B cell (primary cell): ENCODE data around the gene RIN3. TPM values are rescaled to one million over a fixed set of nuclear protein-coding genes. Genes with fewer than 3 reads are reported as not detected.

Experiments
- ATAC-seq: fragments of 200-7000 bp; cut with Tn5 transposase; one replicate; pipeline ENCODE4 v1.10.0; 2021; ENCODE audit warnings: low read depth, mild to moderate bottlenecking, moderate number of reproducible peaks, moderate library complexity
- CTCF ChIA-PET: fragments of 350-600 bp; sonication (Branson Sonifier 250); formaldehyde crosslinking; loops from one replicate; lab custom pipeline; 2021; ENCODE audit warnings: antibody characterized with exemption, inconsistent platforms; lab: Charles Lee
- POLR2A ChIA-PET: fragments of 350-600 bp; sonication (Branson Sonifier 250); formaldehyde crosslinking; loops from one replicate; lab custom pipeline; 2021; ENCODE audit warnings: antibody characterized with exemption; lab: Charles Lee
- DNase-seq: peaks from one replicate; pipeline ENCODE4 v3.0.0; 2013
- H2AFZ ChIP-seq: 2 replicates; pipeline ENCODE4 v1.6.1; 2012; ENCODE audit warnings: mild to moderate bottlenecking, low read depth, low read length; ENCODE audit not compliant: insufficient read depth, poor library complexity, severe bottlenecking
- H3K27ac ChIP-seq, 2 donors: 1 replicate in 1 of 2; 2 replicates in 1 of 2; pipeline ENCODE4 v1.5.1; 2012 to 2013; ENCODE audit warnings: low read length in 2 of 2, mild to moderate bottlenecking in 2 of 2, moderate library complexity in 1 of 2
- H3K27me3 ChIP-seq, 4 experiments: fragments of 200-600 bp in 1 of 4; sonication (generic) in 1 of 4; replicated peaks in 1 of 4; 1 replicate in 2 of 4; 2 replicates in 2 of 4; pipeline versions ENCODE4 v1.6.1 to v1.7.0; 2013 to 2016; ENCODE audit warnings: low read length in 3 of 4, mild to moderate bottlenecking in 2 of 4, mixed read lengths in 1 of 4, moderate library complexity in 1 of 4; ENCODE audit not compliant: insufficient read depth in 4 of 4, control insufficient read depth in 3 of 4; ENCODE audit errors: control extremely low read depth in 1 of 4
- H3K36me3 ChIP-seq, 2 experiments: replicated peaks in 1 of 2; 1 replicate in 1 of 2; 2 replicates in 1 of 2; pipeline versions ENCODE4 v1.6.1 to v1.7.1; 2013; ENCODE audit warnings: low read length in 1 of 2; ENCODE audit not compliant: insufficient read depth in 2 of 2, control insufficient read depth in 1 of 2; ENCODE audit errors: control extremely low read depth in 1 of 2, extremely low read depth in 1 of 2
- H3K4me1 ChIP-seq, 2 donors: fragments of 200-600 bp in 1 of 2; sonication (generic) in 1 of 2; 1 replicate in 1 of 2; 2 replicates in 1 of 2; pipeline versions ENCODE4 v1.5.1 to v1.6.1; 2013 to 2017; ENCODE audit warnings: low read length in 2 of 2; ENCODE audit not compliant: control insufficient read depth in 2 of 2, insufficient read depth in 2 of 2
- H3K4me2 ChIP-seq: replicated peaks from 2 replicates; pipeline ENCODE3; 2012; ENCODE audit warnings: mild to moderate bottlenecking, low read depth, low read length; ENCODE audit not compliant: poor library complexity, severe bottlenecking
- H3K4me3 ChIP-seq, 5 experiments: fragments of 200-600 bp in 1 of 5; sonication (generic) in 1 of 5; 1 replicate in 3 of 5; 2 replicates in 2 of 5; pipeline versions ENCODE4 v1.5.1 to v1.7.0; 2011 to 2016; ENCODE audit warnings: low read length in 4 of 5, mild to moderate bottlenecking in 4 of 5, low read depth in 2 of 5, control low read depth in 1 of 5, moderate library complexity in 1 of 5; ENCODE audit not compliant: insufficient read depth in 1 of 5; ENCODE audit errors: control extremely low read depth in 1 of 5, extremely low read depth in 1 of 5
- H3K79me2 ChIP-seq: fragments of 200-600 bp; sonication (generic); one replicate; pipeline ENCODE4 v1.6.0; 2016; ENCODE audit warnings: low read length; ENCODE audit not compliant: control insufficient read depth, insufficient read depth
- H3K9ac ChIP-seq: fragments of 200-600 bp; sonication (generic); 2 replicates; pipeline ENCODE4 v1.6.1; 2017; ENCODE audit warnings: mild to moderate bottlenecking, low read length, moderate library complexity
- H3K9me3 ChIP-seq, 3 donors: one replicate each; pipeline versions ENCODE4 v1.6.1 to v1.7.1; 2013; ENCODE audit warnings: low read length in 2 of 3; ENCODE audit not compliant: control insufficient read depth in 2 of 3, insufficient read depth in 1 of 3; ENCODE audit errors: control extremely low read depth in 1 of 3
- H4K20me1 ChIP-seq: 2 replicates; pipeline ENCODE4 v1.6.0; 2012; ENCODE audit warnings: mild to moderate bottlenecking, low read length; ENCODE audit not compliant: insufficient read depth, control insufficient read depth, poor library complexity, severe bottlenecking
- H3K27ac Mint-ChIP-seq: one replicate; pipeline ENCODE4 v1.8.0; 2021; ENCODE audit warnings: mixed read lengths
- H3K27me3 Mint-ChIP-seq: one replicate; pipeline ENCODE4 v1.8.0; 2021; ENCODE audit warnings: mixed read lengths
- H3K4me1 Mint-ChIP-seq: one replicate; pipeline ENCODE4 v1.8.0; 2021; ENCODE audit warnings: mixed read lengths
- H3K4me3 Mint-ChIP-seq: one replicate; pipeline ENCODE4 v1.8.0; 2021; ENCODE audit warnings: mixed read lengths
- H3K9me3 Mint-ChIP-seq: one replicate; pipeline ENCODE4 v1.8.0; 2022; ENCODE audit warnings: mixed read lengths; ENCODE audit not compliant: insufficient read depth
- EZH2 ChIP-seq: IDR thresholded peaks from 2 replicates; pipeline ENCODE4 v1.6.1; 2012; ENCODE audit warnings: borderline replicate concordance, low read depth, mild to moderate bottlenecking, moderate library complexity, low read length; ENCODE audit not compliant: insufficient read depth, poor library complexity, severe bottlenecking
- WGBS: methylation state at CpG from one replicate; pipeline ENCODE4 v1.1.5; 2013; ENCODE audit warnings: missing lambda C conversion rate; ENCODE audit not compliant: insufficient coverage; 5-methylcytosine and 5-hydroxymethylcytosine counted together
- intact Hi-C: fragments of 100-400 bp; cut with micrococcal nuclease; formaldehyde crosslinking; loops from one replicate; pipeline ENCODE4 v1.10.0; 2022
- polyA plus RNA-seq: library from polyadenylated mRNA; depleted of rRNA; stranded (reverse); fragments of >200 nt; gene quantifications from 2 replicates; pipeline ENCODE4 v1.2.3, GENCODE V29; 2012
- total RNA-seq, 2 donors: library from RNA; stranded (reverse); fragments of 120-200 nt in 1 of 2; gene quantifications; 1 replicate in 1 of 2; 2 replicates in 1 of 2; pipeline versions ENCODE4 v1.2.3 to v1.2.4, GENCODE V29; 2013 to 2022
- TF ChIP-seq, protein P1 (sequence below): fragments of 200-600 bp; IDR thresholded peaks from one replicate; pipeline ENCODE4 v1.8.0; 2022; ENCODE audit warnings: antibody characterized with exemption, mild to moderate bottlenecking

Gene RIN3
- total and polyA plus RNA-seq, 2 donors (not counting 1 experiment from before 2014, with no cell fraction given) = 62.1 to 123 TPM

DNA sequence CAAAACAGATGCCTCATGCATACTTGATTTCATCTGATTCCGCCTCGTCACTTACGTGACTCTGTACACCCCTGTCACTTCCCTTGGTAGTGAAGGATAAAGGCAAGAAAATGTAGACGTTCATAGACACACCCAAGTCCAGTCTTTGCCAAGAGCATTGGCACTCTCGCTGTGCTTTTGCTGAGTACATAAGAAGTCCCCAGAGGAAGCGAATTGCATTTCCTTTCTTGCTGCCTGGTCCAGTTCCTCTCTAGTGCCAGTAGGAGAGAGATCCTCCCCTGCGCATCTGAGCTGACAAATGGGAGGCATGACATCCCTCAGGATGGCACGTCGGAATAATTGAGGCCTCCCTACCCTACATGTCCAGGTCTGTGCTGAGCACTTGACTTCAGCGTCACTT, 21.3 kb upstream of the RIN3 start:
- peaks cover 10% of the 10 kb centered on the region for H3K27me3 Mint-ChIP-seq
- ATAC-seq = no peak
- TF ChIP-seq EZH2 = no peak
- TF ChIP-seq, protein P1, sequence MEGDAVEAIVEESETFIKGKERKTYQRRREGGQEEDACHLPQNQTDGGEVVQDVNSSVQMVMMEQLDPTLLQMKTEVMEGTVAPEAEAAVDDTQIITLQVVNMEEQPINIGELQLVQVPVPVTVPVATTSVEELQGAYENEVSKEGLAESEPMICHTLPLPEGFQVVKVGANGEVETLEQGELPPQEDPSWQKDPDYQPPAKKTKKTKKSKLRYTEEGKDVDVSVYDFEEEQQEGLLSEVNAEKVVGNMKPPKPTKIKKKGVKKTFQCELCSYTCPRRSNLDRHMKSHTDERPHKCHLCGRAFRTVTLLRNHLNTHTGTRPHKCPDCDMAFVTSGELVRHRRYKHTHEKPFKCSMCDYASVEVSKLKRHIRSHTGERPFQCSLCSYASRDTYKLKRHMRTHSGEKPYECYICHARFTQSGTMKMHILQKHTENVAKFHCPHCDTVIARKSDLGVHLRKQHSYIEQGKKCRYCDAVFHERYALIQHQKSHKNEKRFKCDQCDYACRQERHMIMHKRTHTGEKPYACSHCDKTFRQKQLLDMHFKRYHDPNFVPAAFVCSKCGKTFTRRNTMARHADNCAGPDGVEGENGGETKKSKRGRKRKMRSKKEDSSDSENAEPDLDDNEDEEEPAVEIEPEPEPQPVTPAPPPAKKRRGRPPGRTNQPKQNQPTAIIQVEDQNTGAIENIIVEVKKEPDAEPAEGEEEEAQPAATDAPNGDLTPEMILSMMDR = no peak
- no peak overlapping the region for H3K27ac ChIP-seq
- H3K4me3 Mint-ChIP-seq = no peak overlapping the region
- no peaks in the 10 kb centered on the region for H3K79me2 ChIP-seq
- 86% methylated on average over 7 of the region's 10 CpGs for WGBS
- no peak overlapping the region for H3K9ac ChIP-seq
- no peaks in the 10 kb centered on the region for H3K9me3 Mint-ChIP-seq
- H3K36me3 ChIP-seq = no peaks in the 10 kb centered on the region
- POLR2A ChIA-PET = no interaction called here
- H3K27me3 ChIP-seq = no peaks in the 10 kb centered on the region
- peaks cover 0 to 4% of the 10 kb centered on the region in 2 donors for H3K4me1 ChIP-seq
- H3K4me2 ChIP-seq = no peak overlapping the region
- H2AFZ ChIP-seq = no peak overlapping the region
- no peaks in the 10 kb centered on the region for H4K20me1 ChIP-seq
- peaks cover 8% of the 10 kb centered on the region for H3K4me1 Mint-ChIP-seq
- CTCF ChIA-PET = interaction anchor here (0.7 kb wide), 1 partner anchor 290 kb away, joined by 3 read pairs; no protein-coding TSS in a partner anchor
- intact Hi-C loops = no loop called here
- no peak for DNase-seq
- no peaks in the 10 kb centered on the region for H3K9me3 ChIP-seq
- no peak overlapping the region for H3K27ac Mint-ChIP-seq
- no peak overlapping the region for H3K4me3 ChIP-seq

DNA sequence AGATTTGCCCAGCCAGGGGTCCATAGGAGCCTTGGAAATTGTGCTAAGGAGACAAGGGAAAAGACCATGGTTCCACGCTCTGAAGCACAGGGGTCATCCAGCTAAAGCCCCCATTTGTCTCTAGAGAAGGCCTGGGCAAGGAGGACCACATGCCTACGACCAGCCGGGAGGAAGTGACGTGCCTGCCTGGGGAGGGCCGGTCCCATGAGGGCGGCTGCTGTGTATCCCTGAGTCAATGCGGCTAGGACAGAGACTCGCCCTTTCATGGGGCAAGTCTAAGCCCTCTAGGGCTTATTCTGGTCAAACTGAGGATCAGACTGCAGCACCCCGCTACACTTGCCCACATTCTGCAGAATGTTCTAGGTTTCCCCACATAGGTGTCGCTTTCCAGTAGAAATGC, 20.6 kb upstream of the RIN3 start:
- Histone ChIP-seq H3K27me3 (no peaks in the 10 kb centered on the region), H3K4me3 (no peak overlapping the region), H2AFZ (no peak overlapping the region), H3K9ac (no peak overlapping the region), H3K27ac (no peak overlapping the region), H3K4me2 (no peak overlapping the region), H3K9me3 (no peaks in the 10 kb centered on the region), H4K20me1 (no peaks in the 10 kb centered on the region), H3K36me3 (no peaks in the 10 kb centered on the region), H3K4me1 (peaks cover 0 to 4% of the 10 kb centered on the region in 2 donors), H3K79me2 (no peaks in the 10 kb centered on the region)
- WGBS = 92% methylated on average over 10 of the region's 10 CpGs
- TF ChIP-seq, protein P1 = no peak
- TF ChIP-seq EZH2 = no peak
- no peaks in the 10 kb centered on the region for H3K9me3 Mint-ChIP-seq
- DNase-seq = no peak
- no peak for ATAC-seq
- H3K27ac Mint-ChIP-seq = no peak overlapping the region
- H3K27me3 Mint-ChIP-seq = peaks cover 7% of the 10 kb centered on the region
- ChIA-PET CTCF (no interaction called here), POLR2A (no interaction called here)
- peaks cover 8% of the 10 kb centered on the region for H3K4me1 Mint-ChIP-seq
- intact Hi-C loops = no loop called here
- H3K4me3 Mint-ChIP-seq = no peak overlapping the region
